GM19324 (cell line): ENCODE measurements around the gene SLC22A31.
"Not testable (repeated sequence)": the region's sequence is repeated elsewhere in the genome, so short reads cannot be mapped to it uniquely, and the experiment has no call there.

Source experiments
- ATAC-seq: cut with Tn5 transposase; IDR thresholded peaks from one replicate; pipeline ENCODE4 v1.9.1; 2021; ENCODE audit warnings: mild to moderate bottlenecking, moderate library complexity; ENCODE audit not compliant: unreplicated experiment, low FRiP score

SLC22A31 gene

DNA sequence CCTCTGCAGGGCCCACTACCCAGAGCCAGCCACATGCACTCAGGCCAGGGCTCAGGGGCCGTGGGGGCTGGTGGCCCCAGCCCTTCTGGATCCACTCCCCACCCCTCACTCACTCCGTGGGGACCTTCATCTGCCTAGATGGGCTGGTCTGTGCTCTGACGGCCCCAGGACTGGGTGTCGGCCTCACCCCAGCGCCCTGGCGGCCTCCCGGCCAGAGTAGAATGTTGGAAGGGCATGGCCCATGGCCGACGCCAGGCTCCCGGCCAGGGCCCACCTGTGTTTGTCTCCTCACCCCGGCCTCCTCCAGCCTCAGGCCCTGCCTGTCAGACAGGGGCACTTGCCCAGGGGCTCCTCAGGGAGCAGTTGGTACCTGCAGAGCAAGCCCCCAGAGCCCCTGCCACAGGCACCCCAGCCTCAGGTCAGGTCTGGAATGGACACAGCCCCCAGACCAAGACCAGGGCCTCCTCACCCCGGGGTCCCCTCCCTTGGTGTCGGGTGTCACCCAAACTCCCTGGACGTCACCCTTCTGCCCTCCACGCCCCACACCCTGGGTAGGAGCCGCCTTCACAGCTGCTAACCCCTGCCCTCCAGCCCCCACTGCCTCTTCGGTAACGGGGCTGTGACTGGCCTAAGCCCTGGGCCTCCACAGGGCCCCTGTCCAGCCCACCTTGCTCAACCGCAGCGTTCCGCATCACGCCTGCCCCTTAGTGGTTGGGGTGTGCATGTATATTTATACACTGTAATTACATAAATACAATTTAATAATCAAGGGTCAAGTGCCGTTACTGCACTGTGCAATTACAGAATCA, 31.8 kb downstream of the SLC22A31 start:
- ATAC-seq = no peak

- no peak for ATAC-seq
Observed at GRCh38 chr16:89167425-89167941, 32.9 kb downstream of the SLC22A31 start.

DNA sequence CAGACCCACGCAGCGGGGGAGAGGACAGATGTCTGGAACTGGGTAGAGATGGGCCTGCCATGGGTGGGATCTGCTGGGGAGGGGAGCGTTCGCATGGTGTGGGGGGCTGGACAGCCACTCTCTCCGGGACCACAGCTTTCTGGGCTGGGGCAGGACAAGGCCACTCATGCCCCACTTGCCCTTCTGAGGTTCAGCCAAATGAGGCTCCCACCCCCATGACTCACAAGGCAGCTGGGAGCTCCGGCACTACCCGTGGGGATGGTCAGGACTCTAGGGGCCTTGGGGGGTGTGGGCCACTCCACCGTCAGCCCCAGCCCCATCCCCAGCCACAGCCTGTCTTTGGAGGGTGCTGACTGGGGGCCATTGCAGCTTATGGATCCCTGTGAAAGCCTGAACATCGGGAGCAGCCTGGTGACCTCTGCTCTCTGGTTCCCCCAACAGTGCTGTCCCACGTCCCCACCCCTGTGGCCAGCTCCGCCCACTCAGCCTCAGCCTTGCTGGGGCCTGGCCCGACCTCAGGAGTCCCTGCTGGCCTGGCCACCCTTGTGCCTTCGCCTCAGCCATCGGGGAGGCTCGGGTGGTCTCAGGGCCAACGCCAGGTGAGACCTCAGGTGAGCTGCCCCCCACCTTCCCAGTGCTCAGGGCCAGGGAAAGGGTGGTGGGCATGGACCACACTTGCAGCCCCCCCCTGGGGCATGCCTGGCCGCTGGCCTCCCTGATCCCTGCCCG, 33.5 kb downstream of the SLC22A31 start:
- no peak for ATAC-seq

DNA sequence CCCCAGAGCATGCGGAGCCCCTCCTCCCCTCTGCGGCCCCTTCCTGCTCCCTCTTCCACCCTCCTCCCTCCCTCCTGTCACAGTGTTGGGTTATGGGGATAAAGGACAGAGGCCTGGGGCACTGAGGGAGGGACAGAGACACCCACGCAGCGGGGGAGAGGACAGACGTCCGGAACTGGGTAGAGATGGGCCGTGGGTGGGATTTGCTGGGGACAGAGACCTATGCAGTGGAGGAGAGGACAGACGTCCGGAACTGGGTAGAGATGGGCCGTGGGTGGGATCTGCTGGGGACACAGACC, 34.7 kb downstream of the SLC22A31 start:
- ATAC-seq = not testable (repeated sequence)

- ATAC-seq = no peak
Observed at GRCh38 chr16:89164847-89165680, 35.3 kb downstream of the SLC22A31 start.

GRCh38 chr16:89164436-89164835, 35.9 kb downstream of the SLC22A31 start:
- ATAC-seq = no peak

GRCh38 chr16:89163297-89163696, 37.0 kb downstream of the SLC22A31 start:
- ATAC-seq = no peak

DNA sequence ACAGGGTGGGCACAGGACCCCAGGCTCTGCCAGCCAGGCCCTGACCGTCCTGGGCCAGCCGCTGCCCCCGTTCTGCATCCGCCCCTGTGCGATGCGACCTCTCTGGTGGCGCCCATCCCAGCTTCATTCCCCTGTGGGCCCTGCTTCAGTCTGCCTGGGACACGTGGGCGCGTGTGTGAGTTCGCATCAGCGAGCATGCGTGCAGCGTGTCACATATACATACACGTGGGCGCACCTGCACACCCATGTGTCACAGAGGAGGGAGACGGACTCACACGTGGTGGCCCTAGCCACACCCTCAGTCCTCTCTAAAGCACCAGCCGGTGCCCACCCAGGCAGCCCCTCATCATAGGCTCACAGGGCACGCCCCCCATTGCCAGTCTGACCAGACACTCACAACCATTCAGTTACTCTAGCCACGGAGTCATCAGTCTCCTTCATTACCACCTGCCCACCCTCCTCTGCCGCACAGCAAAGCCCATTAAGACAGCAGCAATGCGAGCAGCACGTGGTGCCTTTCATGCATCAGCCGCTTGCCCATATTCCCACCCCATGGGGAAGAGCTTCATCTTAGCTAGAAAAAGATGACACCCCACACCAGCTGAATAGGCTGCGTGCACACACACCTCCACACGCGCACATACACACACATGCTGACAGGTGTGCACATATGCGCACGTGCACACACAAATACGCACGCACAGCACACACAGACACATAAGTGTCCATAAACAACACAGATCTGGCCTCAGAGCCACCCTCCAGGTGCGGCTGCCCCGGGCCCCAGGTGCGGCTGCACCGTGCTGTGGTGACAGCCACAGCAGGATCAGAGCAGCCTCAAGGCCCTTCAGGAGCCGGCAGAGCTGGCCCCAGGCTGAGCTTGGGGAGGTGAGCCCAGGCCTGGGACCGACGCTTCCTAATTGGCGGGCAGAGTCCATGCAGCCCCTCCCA, 38.3 kb downstream of the SLC22A31 start:
- ATAC-seq = no peak

DNA sequence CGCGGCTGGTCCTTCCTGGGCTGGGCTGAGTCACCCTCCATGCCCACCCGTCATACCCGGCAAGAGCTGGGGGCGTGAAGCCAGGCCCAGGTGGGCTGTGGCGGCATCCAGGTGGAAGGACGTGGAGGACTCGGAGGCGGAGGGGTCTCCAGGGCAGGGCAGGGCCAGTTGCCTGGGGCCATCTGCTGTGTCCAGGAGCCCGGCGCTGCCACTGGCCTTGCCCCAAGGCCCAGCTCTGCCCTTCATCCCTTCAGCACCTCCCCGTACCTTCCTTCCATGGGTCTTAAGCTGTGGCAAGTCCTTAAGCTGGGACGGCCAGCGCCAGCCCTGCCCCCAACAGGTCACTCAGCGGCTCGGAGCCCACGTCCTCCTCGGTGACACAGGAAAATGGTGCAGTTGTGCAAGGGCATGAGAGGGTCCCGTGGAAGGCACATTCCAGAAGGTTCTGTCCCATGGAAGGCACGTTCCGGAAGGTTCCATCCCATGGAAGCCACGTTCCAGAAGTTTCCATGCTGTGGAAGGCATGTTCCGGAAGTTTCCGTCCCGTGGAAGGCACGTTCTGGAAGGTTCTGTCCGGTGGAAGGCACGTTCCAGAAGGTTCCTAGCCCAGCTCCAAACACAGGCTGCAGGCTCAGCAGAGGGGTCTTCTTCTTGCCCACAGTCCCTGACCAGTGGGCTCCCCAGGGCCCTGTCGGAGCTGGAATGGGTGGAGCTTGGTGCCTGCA, 39.2 kb downstream of the SLC22A31 start:
- no peak for ATAC-seq

GRCh38 chr16:89159850-89160354, 40.4 kb downstream of the SLC22A31 start:
- ATAC-seq = no peak

- ATAC-seq = no peak
Observed at GRCh38 chr16:89159066-89159849, 41.1 kb downstream of the SLC22A31 start.

DNA sequence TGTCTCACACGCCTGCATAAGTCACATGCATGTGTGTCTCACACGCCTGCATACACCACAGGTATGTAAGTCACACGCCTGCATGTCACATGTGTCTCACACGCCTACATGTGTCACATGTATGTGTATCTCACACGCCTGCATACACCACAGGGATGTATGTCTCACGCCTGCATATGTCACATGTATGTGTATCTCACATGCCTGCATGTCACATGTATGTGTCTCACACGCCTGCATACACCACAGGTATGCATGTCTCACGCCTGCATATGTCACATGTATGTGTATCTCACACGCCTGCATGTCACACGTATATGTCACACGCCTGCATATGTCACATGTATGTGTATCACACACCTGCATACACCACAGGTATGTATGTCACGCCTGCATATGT, 42.6 kb downstream of the SLC22A31 start:
- ATAC-seq = no peak

DNA sequence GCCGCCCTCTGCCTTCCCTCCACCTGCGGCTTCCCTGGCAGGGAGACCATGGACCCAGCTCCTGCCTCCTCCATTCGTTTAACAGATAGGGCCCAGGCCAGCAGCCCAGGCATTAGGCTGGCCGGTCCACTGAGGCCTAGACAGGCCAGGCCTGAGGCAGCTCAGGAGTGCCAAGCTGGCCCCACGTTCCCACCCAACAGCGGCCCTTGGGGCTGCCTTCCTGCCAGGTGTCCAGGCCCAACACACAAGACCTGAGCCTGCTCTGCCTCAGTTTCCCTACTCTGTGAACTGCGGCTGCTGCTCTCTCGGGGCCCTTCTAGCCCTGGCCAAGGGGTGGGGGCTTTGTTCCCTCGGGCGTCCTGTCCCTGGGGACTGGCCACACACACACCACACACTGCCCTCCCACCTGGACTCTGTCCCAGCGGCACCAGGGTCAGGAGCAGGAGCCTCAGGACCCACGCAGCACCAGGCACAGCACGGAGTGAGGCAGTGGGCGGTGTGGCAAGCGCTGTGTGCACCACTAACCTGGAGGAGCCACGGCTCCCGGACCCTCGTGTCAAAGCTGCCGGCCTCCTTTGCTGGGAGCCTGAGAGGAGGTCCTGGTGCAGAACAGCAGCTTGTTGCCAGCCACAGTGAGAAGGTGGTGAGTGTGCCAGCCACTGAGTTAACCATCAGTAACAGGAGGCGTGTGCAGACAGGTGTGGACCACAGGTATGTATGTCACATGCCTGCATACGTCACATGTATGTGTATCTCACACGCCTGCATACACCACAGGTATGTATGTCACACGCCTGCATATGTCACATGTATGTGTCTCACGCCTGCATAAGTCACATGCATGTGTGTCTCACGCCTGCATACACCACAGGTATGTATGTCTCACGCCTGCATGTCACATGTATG, 43.3 kb downstream of the SLC22A31 start:
- ATAC-seq = no peak

GRCh38 chr16:89155851-89156739, 44.2 kb downstream of the SLC22A31 start:
- no peak for ATAC-seq

DNA sequence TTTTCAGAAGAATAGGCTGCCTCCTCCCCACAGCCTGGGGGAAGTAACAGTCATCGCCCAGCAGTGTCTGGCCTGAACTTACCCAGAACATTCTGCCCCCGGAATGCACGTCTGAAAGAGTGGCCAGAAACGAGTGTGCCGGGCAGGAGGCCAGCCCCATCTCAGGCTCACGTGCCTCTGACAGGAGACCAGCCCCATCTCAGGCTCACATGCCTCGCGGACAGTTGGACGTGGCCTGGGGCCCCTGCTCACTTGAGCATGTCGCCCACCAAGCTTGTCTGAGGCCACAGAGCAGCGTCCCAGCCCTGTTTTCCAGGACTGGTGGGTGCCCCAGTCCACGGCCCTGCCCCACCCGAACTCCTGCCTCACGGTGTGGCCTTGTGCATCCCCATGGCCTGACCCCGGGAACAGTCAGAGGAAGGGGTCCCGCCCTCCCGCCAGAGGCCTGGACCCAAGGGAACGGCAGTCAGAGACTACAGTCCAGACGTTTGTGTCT, 45.1 kb downstream of the SLC22A31 start:
- ATAC-seq = no peak
